NK-92 treated with Interleukin-12 subunit alpha and Interleukin-12 subunit beta, amount 100 ng/mL, for 24 hours (cell line): ENCODE data around the gene SUSD2.
"Not testable (repeated sequence)": the region's sequence is repeated elsewhere in the genome, so short reads cannot be mapped to it uniquely, and the experiment has no call there.

ENCODE experiments used
- DNase-seq: peaks from one replicate; lab custom pipeline; 2025; lab: John Stamatoyannopoulos, UW

The SUSD2 gene

DNA sequence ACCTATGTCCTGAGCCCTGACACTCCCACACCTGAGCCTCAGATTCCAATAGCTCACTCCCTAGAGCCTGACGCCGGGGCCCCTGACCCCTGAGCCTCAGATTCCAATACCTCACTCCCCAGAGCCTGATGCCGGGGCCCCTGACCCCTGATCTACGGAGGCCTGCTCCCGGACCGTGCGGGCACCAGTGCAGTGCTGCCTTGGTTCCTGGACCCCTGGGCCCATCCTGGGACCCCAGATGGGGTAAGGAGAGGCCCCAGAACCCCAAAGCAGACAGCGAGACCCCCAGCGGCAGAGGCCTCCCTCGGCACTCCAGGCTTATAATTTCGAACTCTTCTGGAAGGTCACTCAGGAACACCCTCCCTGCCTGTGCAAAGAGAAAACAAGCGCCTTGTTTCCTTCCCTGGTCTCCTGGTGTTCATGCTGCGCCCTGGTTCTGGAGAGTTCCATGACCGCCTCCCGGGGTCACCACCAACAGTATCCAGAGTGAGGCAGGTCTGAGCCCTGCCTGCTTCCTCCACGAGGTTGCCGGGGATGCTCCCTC is 7.5 kb downstream of the SUSD2 start:
- DNase-seq = no peak

DNA sequence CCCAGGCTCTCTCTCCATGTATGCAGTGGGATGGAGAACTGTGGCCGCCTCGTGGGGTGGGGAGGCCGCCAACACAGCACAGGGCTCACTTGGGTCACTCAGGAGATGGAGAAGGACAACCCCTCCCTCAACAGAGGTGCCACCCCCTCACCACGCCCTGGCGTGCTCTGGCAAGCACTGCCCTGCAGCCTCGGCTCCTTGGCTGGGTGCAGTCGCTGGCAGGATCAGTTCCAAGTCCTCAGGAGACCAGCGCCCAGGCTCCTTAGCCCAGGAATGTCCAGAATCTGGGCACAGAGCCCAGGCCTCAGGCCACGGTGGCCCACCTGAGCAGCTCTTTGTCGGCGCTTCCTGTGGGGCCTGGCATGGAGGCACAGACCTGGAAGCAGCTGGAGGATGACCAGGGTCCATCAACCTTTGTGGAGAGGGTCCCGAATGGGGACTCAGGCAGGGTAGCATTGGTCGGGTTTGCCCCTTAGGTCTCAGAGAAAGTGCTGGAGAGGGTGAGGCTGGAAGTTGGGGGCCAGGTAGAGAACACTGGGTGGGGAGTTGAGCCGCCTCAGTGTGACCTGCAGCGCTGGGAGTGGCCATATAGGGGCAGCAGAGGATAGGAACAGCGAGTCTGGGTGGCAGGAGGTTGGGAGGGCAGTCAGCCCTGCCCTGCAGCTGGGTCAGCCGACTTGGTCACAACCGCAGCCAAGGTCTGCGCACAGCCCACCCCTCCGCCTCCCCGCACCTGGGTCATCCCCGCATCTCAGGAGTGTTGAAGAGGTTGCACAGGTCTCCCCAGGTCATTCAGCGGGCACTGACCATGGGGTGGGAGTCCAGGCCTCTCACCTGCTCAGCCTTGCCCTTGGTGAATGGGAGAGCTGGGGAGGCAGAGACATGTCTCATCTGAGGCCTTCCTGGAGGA is 8.2 kb downstream of the SUSD2 start:
- no peak for DNase-seq

DNA sequence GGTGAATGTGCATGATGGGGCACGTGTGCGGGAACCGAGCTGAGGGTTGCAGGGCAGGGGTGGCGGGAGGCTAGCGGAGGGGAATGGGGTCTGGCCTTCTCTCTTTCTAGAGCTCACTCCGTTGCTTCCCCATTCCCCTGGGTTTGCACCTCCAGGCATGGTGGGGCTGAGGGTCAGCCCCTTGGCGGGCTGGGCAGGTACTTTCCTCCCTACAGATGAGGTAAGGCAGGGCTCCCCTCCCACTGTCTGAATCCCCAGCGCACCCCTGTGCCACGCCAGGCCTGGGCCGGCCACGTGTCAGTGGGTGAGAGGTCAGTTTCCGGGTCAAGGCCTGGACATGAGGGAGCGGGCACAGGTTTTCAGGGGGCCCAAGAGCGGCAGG is 8.9 kb downstream of the SUSD2 start:
- no peak for DNase-seq

GRCh38 chr22:24190596-24191208 is 9.4 kb downstream of the SUSD2 start:
- no peak for DNase-seq

DNA sequence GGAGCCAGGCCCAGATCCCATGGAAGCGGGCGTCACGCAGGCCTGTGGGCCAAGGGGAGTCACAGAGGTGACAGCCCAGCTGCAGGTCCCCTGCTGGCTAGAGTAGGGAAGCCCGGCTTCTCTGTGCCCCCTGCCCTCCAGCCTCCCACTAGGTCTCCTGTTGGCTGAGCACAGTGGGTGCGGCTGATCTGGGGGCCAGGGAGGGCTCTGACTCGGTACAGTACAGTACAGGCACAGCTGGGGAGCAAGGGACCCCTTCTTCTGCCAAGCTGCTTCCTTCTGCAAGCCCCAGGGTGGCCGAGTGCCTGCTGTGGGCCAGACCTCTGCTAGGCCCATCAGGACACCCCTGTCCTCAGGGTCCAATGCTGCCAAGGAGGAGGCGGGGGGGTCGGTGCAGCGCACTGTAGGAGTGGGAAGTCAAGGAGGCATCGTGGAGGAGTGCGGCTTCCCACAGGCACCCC is 10.1 kb downstream of the SUSD2 start:
- DNase-seq = no peak

- no peak for DNase-seq
These were observed 10.6 kb downstream of the SUSD2 start for GRCh38 chr22:24191893-24192292.

DNA sequence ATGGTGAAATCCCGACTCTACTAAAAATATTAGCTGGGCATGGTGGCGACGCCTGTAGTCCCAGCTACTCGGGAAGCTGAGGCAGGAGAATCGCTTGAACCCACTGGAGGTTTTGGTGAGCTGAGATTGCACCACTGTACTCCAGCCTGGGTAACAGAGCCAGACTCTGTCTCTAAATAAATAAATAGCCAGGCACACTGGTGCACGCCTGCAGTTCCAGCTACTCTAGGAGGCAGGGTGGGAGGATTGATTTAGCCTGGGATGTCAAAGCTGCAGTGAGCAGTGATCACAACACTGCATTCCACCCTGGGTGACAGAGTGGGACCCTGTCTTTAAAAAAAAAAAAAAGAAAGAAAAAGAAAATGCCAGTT is 17.4 kb downstream of the SUSD2 start:
- DNase-seq = no peak

DNA sequence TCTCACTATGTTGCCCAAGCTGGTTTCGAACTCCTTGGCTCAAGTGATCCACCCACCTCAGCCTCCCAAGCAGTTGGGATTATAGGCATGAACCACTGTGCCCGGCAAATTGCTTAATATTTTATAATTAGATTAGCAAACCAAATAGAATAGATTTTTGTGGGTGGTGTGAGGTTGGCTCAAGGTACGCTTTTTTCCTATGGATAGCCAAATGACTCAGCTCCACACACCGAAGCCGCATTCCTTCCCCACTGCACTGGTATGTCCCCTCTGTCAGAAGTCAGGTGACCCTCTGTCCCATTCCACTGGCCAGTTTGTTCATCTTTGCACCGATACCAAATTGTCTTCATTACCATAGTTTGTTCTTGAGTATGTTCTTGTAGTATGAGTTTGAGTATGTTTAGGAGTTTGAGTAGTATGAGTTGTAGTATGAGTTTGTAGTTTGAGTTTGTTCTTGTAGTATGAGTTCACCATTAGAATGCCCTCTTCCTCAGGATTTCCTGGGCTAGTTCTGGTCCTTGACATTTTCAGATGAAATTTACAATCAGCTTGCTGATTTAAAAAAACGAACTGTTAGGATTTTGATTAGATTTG is 19.4 kb downstream of the SUSD2 start:
- DNase-seq = no peak

- no peak for DNase-seq
These were observed 20.7 kb downstream of the SUSD2 start for GRCh38 chr22:24201681-24202614.

DNA sequence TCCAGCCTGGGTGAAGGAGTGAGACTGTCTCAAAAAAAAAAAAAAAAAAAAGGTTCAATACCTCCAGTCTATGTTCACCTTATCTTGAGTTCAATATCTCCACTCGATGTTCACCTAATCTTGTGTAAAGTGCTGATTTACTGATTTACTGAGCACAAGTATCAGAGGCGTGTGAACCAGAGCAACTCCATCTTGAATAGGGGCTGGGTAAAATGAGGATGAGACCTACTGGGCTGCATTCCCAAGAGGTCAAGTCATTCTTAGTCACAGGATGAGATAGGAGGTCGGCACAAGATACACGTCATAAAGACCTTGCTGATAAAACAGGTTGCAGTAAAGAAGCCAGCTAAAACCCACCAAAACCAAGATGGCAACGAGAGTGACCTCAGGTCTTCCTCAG is 22.6 kb downstream of the SUSD2 start:
- DNase-seq = not testable (repeated sequence)

DNA sequence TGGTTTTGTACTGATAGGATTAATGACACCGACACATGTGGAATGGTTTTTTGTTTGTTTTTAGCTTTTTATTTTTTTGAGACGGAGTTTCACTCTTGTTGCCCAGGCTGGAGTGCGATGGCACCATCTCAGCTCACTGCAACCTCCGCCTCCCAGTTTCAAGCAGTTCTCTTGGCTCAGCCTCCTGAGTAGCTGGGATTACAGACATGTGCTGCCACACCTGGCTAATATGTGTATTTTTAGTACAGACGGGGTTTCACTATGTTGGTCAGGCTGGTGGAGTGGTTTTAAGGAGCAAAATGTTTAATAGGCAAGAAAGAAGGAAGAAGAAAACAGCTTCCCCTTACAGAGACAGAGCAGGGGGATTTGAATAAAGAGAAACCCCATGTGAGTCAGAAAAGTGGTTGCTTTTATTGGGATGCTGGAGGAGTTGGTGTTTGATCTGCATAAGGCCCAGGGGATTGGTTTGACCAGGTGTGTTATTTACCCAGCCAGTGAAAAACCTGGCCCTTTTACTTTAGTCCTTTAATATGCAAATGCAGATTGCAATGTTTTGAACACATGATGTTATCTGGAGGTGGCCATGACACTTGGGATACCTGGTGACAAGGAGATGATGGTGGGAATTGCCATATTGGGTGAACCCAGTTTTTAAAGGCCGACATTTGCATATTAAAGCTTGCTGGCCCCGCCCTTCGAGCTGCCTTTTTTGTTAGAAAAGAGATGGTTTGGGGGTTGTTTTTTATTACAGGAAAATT is 24.3 kb downstream of the SUSD2 start:
- no peak for DNase-seq

DNA sequence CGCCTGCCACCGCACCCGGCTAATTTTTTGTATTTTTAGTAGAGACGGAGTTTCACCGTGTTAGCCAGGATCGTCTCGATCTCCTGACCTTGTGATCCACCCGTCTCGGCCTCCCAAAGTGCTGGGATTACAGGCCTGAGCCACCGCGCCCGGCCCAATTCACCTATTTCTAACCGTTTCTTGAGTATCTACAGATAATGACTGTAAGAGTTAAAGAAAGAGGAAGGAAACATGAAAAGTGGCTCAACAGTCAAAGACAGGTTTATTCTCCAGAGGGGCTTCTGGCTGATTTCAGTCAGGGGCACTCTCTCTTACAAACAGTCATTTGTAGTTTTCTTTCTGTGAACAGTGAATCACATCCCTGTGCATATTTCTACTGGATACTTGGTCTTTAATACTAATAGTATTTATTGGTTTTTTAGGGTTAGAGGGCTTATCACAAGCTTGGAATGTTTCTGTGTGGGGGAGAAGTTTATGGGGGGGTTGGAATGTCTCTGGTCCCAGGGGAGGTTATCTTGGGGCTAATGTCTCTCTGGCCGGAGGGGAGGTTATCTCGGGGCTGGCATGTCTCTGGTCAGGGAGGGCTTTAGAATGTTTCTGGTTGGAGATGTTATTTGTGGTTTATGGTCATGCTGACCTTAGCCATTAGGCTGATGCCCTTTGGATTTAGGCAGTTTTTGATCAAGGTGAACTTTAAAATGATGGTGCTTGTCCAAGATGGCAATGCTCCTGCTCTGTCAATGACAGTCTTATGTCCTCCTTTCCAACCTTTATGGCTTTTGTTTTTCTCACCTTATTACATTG is 25.4 kb downstream of the SUSD2 start:
- not testable (repeated sequence) for DNase-seq

GRCh38 chr22:24207264-24208011 is 26.2 kb downstream of the SUSD2 start:
- DNase-seq = no peak

GRCh38 chr22:24208012-24208749 is 26.9 kb downstream of the SUSD2 start:
- no peak for DNase-seq

DNA sequence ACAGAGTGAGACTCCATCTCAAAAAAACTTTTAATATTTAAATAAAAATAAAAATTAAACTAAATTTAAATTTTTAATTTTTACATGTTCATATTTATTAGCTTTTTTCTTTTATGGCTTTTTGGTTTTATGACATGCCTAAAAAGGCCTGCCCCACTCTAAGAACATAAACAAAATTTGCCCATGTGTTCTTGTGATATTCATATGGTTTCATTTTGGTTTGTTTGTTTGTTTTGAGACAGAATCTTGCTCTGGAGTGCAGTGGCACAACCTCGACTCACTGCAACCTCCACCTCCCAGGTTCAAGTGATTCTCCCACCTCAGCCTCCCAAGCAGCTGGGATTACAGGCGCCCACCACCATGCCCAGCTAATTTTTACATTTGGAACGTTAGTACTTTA is 27.7 kb downstream of the SUSD2 start:
- no peak for DNase-seq

GRCh38 chr22:24209687-24210086 is 28.4 kb downstream of the SUSD2 start:
- no peak for DNase-seq

DNA sequence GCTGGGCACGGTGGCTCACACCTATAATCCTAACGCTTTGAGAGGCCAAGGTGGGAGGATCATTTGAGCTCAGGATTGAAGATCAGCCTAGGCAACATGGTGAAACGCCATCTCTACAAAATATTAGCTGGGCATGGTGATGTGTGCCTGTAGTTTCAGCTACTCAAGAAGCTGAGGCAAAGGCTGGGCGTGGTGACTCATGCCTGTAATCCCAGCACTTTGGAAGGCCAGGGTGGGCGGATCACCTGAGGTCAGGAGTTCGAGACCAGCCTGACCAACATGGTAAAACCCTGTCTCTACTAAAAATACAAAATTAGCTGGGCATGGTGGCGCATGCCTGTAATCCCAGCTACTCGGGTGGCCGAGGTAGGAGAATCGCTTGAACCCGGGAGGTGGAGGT is 29.1 kb downstream of the SUSD2 start:
- DNase-seq = not testable (repeated sequence)

GRCh38 chr22:24211716-24212115 is 30.4 kb downstream of the SUSD2 start:
- DNase-seq = not testable (repeated sequence)

DNA sequence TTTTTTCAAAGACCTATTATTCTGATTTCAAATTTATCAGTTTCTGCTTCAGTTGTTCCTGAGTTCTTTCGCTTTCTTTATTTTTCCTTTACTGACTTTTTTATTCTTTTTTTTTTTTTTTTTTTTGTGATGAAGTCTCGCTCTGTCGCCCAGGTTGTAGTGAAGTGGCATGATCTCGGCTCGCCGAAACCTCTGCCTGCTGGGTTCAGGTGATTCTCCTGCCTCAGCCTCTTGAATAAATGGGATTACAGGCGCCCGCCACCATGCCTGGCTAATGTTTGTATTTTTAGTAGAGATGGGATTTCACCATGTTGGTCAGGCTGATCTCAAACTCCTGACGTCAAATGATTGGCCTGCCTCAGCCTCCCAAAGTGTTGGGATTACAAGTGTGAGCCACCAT is 31.8 kb downstream of the SUSD2 start:
- DNase-seq = not testable (repeated sequence)
